HepG2 (cell line): ENCODE data around the gene DNAAF1. TPM values are rescaled to one million over a fixed set of nuclear protein-coding genes. Genes with fewer than 3 reads are reported as not detected.

ENCODE experiments used
- ARID5B ChIP-seq: IDR thresholded peaks from 2 replicates; pipeline ENCODE4 v1.4.0; 2020; ENCODE audit warnings: mild to moderate bottlenecking, missing genetic modification reagents
- DZIP1 ChIP-seq: sonication (generic); formaldehyde crosslinking; IDR thresholded peaks from 2 replicates; pipeline ENCODE4 v1.5.0; 2020; ENCODE audit warnings: mild to moderate bottlenecking, missing genetic modification reagents
- FOXP4 ChIP-seq: sonication (generic); formaldehyde crosslinking; IDR thresholded peaks from 2 replicates; pipeline ENCODE4 v1.4.0; 2020; ENCODE audit warnings: missing genetic modification reagents
- HNRNPUL1 ChIP-seq: fragments of 200-400 bp; formaldehyde crosslinking; IDR thresholded peaks from 2 replicates; pipeline ENCODE4 v1.6.1; 2017; ENCODE audit warnings: low read depth, mild to moderate bottlenecking, low read length, moderate library complexity
- NFIB ChIP-seq: sonication (generic); formaldehyde crosslinking; IDR thresholded peaks from 2 replicates; pipeline ENCODE4 v1.9.0; 2021; ENCODE audit warnings: missing genetic modification reagents, mild to moderate bottlenecking, borderline replicate concordance
- YY1 ChIP-seq: IDR thresholded peaks from 2 replicates; pipeline ENCODE4 v1.6.1; 2011; ENCODE audit warnings: low read length, low read depth, moderate library complexity, mild to moderate bottlenecking; ENCODE audit not compliant: insufficient read depth, insufficient replicate concordance
- ZFY ChIP-seq: sonication (generic); formaldehyde crosslinking; IDR thresholded peaks from 2 replicates; pipeline ENCODE4 v1.4.0; 2020; ENCODE audit warnings: missing genetic modification reagents
- ZNF205 ChIP-seq: IDR thresholded peaks from 2 replicates; pipeline ENCODE4 v1.6.1; 2018; ENCODE audit warnings: missing biosample characterization, missing genetic modification reagents
- ZNF235 ChIP-seq: sonication (generic); formaldehyde crosslinking; IDR thresholded peaks from 2 replicates; pipeline ENCODE4 v1.8.1; 2023; ENCODE audit warnings: mild to moderate bottlenecking, missing genetic modification reagents, borderline replicate concordance
- ZNF34 ChIP-seq: sonication (generic); formaldehyde crosslinking; IDR thresholded peaks from 2 replicates; pipeline ENCODE4 v1.4.0; 2020; ENCODE audit warnings: mild to moderate bottlenecking, missing genetic modification reagents, borderline replicate concordance
- ZNF383 ChIP-seq: sonication (generic); formaldehyde crosslinking; IDR thresholded peaks from 2 replicates; pipeline ENCODE4 v1.4.0; 2020; ENCODE audit warnings: missing genetic modification reagents, mild to moderate bottlenecking, borderline replicate concordance
- polyA plus RNA-seq, 8 experiments: library from polyadenylated mRNA; depleted of rRNA in 3 of 8; stranded (reverse) in 7 of 8; unstranded in 1 of 8; fragments of >200 nt; fragmentation: Illumina TruSeq in 4 of 8; extraction: Trizol in 4 of 8; gene quantifications; 2 replicates each; pipeline versions ENCODE4 v1.2.1 to v1.2.3, GENCODE V29; 2011 to 2016; ENCODE audit warnings: low read depth in 4 of 8, missing spikeins in 1 of 8, mixed read lengths in 1 of 8; ENCODE audit not compliant: insufficient read depth in 1 of 8
- total RNA-seq, 5 experiments: library from RNA; depleted of rRNA; stranded (reverse); fragments of >200 nt; fragmentation: Illumina TruSeq; extraction: Trizol; gene quantifications; 2 replicates each; pipeline ENCODE4 v1.2.3, GENCODE V29; 2016; ENCODE audit warnings: low read depth in 1 of 5
- TF ChIP-seq, protein P1 (sequence below): sonication (generic); formaldehyde crosslinking; IDR thresholded peaks from 2 replicates; pipeline ENCODE4 v1.4.0; 2020; ENCODE audit warnings: missing genetic modification reagents

The DNAAF1 gene
- total and polyA plus RNA-seq, 2 of the 13 experiments (the other 11 are each of a cell fraction or from before 2014, with no cell fraction given), result 0.04 TPM; not detected in 1

GRCh38 chr16:84144859-84145639 is at the start of gene DNAAF1, which contains the start of gene HSDL1 (continued):
- TF ChIP-seq ZNF205, result no peak
- peak; percentile 68; the same call in 1 of the 2 replicates for TF ChIP-seq DZIP1 (CRISPR knock-in tag)
- TF ChIP-seq ZNF235 (CRISPR knock-in tag), result 0 out of 2 replicates have a peak, but pooled peaks have one; percentile 52
- peak; percentile 78 for TF ChIP-seq ZFY (CRISPR knock-in tag)
- TF ChIP-seq NFIB, result no peak
- TF ChIP-seq HNRNPUL1, result no peak
- TF ChIP-seq, protein P1, sequence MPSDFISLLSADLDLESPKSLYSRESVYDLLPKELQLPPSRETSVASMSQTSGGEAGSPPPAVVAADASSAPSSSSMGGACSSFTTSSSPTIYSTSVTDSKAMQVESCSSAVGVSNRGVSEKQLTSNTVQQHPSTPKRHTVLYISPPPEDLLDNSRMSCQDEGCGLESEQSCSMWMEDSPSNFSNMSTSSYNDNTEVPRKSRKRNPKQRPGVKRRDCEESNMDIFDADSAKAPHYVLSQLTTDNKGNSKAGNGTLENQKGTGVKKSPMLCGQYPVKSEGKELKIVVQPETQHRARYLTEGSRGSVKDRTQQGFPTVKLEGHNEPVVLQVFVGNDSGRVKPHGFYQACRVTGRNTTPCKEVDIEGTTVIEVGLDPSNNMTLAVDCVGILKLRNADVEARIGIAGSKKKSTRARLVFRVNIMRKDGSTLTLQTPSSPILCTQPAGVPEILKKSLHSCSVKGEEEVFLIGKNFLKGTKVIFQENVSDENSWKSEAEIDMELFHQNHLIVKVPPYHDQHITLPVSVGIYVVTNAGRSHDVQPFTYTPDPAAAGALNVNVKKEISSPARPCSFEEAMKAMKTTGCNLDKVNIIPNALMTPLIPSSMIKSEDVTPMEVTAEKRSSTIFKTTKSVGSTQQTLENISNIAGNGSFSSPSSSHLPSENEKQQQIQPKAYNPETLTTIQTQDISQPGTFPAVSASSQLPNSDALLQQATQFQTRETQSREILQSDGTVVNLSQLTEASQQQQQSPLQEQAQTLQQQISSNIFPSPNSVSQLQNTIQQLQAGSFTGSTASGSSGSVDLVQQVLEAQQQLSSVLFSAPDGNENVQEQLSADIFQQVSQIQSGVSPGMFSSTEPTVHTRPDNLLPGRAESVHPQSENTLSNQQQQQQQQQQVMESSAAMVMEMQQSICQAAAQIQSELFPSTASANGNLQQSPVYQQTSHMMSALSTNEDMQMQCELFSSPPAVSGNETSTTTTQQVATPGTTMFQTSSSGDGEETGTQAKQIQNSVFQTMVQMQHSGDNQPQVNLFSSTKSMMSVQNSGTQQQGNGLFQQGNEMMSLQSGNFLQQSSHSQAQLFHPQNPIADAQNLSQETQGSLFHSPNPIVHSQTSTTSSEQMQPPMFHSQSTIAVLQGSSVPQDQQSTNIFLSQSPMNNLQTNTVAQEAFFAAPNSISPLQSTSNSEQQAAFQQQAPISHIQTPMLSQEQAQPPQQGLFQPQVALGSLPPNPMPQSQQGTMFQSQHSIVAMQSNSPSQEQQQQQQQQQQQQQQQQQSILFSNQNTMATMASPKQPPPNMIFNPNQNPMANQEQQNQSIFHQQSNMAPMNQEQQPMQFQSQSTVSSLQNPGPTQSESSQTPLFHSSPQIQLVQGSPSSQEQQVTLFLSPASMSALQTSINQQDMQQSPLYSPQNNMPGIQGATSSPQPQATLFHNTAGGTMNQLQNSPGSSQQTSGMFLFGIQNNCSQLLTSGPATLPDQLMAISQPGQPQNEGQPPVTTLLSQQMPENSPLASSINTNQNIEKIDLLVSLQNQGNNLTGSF (CRISPR knock-in tag), result peak; percentile 42; the same call in 1 of the 2 replicates
- 0 out of 2 replicates have a peak, but pooled peaks have one; percentile 38 for TF ChIP-seq FOXP4 (CRISPR knock-in tag)
- no peak for TF ChIP-seq ZNF34 (CRISPR knock-in tag)
- peak; percentile 45 for TF ChIP-seq YY1
- TF ChIP-seq ARID5B, result no peak
- TF ChIP-seq ZNF383, result no peak
